Measurements from ENCODE around the gene USP46. TPM values are rescaled to one million over a fixed set of nuclear protein-coding genes. Genes with fewer than 3 reads are reported as not detected.

Gene USP46
- total RNA-seq, 1 donor from 2014 or later: 16.8 TPM

GRCh38 chr4:52576961-52577623 lies 82.0 kb downstream of the USP46 start:
- intact Hi-C loops (cut with micrococcal nuclease): no loop called here

GRCh38 chr4:52576326-52576725 lies 82.8 kb downstream of the USP46 start:
- intact Hi-C loops (cut with micrococcal nuclease): no loop called here

GRCh38 chr4:52575406-52575805 lies 83.7 kb downstream of the USP46 start:
- intact Hi-C loops (cut with micrococcal nuclease): no loop called here

GRCh38 chr4:52574036-52574435 lies 85.1 kb downstream of the USP46 start:
- intact Hi-C loops (cut with micrococcal nuclease): no loop called here

GRCh38 chr4:52573551-52573950 lies 85.5 kb downstream of the USP46 start:
- intact Hi-C loops (cut with micrococcal nuclease): no loop called here

GRCh38 chr4:52572936-52573485 lies 86.1 kb downstream of the USP46 start:
- intact Hi-C loops (cut with micrococcal nuclease): no loop called here

GRCh38 chr4:52568351-52568750 lies 90.8 kb downstream of the USP46 start:
- intact Hi-C loops (cut with micrococcal nuclease): no loop called here

- intact Hi-C loops (cut with micrococcal nuclease): no loop called here
Observed at GRCh38 chr4:52566136-52567031, 92.7 kb downstream of the USP46 start.

GRCh38 chr4:52560844-52561280 lies 98.2 kb downstream of the USP46 start:
- intact Hi-C loops (cut with micrococcal nuclease): no loop called here

- intact Hi-C loops (cut with micrococcal nuclease): no loop called here
Observed at GRCh38 chr4:52555356-52555716, 103.8 kb downstream of the USP46 start.

GRCh38 chr4:52554612-52555355 lies 104.3 kb downstream of the USP46 start:
- intact Hi-C loops (cut with micrococcal nuclease): no loop called here

- intact Hi-C loops (cut with micrococcal nuclease): no loop called here
Observed at GRCh38 chr4:52552778-52553177, 106.3 kb downstream of the USP46 start.

GRCh38 chr4:52551487-52551886 lies 107.6 kb downstream of the USP46 start:
- intact Hi-C loops (cut with micrococcal nuclease): no loop called here

- intact Hi-C loops (cut with micrococcal nuclease): no loop called here
Observed at GRCh38 chr4:52550186-52550585, 108.9 kb downstream of the USP46 start.

- intact Hi-C loops (cut with micrococcal nuclease): loop anchor here (5.0 to 10.0 kb wide), 2 partner anchors 172 to 1686 kb away; no protein-coding TSS in a partner anchor
Observed at GRCh38 chr4:52548818-52549570, 110.1 kb downstream of the USP46 start.

GRCh38 chr4:52546449-52546848 lies 112.7 kb downstream of the USP46 start:
- intact Hi-C loops (cut with micrococcal nuclease): loop anchor here (5.0 to 10.0 kb wide), 2 partner anchors 169 to 1688 kb away; no protein-coding TSS in a partner anchor

GRCh38 chr4:52545099-52546069 lies 113.7 kb downstream of the USP46 start:
- intact Hi-C loops (cut with micrococcal nuclease): loop anchor here (1.0 to 10.0 kb wide), 4 partner anchors 120 to 1689 kb away; no protein-coding TSS in a partner anchor

Measured in T-helper 2 cell treated with Interferon-gamma antibody and Interleukin-4, amounts not matched to agents 100 ng/mL and 5 ng/mL, for 36 hours (primary cell).